Measurements from ENCODE around the gene CSAG1.
"Not testable (repeated sequence)": the region's sequence is repeated elsewhere in the genome, so short reads cannot be mapped to it uniquely, and the experiment has no call there.

CSAG1 gene

GRCh38 chrX:152733261-152733975 lies at the start of gene CSAG1, which contains the start of gene MAGEA12:
Gene CSAG1, minus strand, starts transcription at chrX:152733721. Its CDS starts 1,261 bp downstream, at chrX:152732460.
Gene MAGEA12, plus strand, starts transcription at chrX:152733757. Its CDS starts 2,405 bp downstream, at chrX:152736162.
- no peak for DNase-seq (ENCODE audit: low spot score)

- DNase-seq (ENCODE audit: low spot score) = not testable (repeated sequence)
These were observed 36.2 kb upstream of the CSAG1 start, which contains the start of gene MAGEA6 for GRCh38 chrX:152769549-152770289. Gene MAGEA6, minus strand, starts transcription at chrX:152769689. Its CDS starts 2,039 bp downstream, at chrX:152767650.

- not testable (repeated sequence) for DNase-seq (ENCODE audit: low spot score)
These were observed 33.0 kb upstream of the CSAG1 start for GRCh38 chrX:152766562-152766961.

DNA sequence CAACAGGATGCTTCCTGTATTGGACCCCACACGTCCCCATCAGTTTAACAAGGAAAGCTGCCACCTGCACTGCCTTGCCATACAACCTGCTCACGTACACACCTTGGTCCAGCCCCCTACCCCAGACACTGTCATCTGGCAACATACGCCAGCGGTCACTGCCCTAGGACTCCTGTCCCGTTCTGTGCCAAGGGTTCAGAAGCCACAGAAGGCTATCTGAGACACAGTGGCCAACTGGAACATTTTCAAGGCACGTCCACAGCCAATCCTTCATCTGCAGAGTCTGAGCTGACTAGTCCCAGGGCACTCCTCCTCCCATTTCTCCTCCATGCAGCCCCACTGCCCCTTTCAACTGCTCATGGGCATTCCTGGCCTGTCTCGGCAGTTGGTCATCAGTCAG lies 28.1 kb upstream of the CSAG1 start:
- DNase-seq (ENCODE audit: low spot score) = not testable (repeated sequence)

DNA sequence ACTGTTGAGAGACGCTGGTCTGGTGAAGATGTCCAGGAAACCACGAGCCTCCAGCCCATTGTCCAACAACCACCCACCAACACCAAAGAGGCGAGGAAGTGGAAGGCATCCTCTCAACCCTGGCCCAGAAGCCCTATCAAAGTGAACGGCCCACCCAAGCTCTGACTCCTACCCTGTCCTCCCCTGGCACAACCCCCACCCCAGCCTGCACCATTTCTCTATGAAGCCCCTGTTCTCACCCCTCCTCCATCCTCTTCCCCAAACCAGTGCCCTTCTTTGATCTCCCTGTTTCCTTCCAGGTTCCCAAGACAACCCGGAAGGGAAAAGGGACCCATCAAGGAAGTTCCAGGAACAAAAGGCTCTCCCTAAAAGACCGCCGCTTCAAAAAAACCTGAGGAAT lies 26.0 kb upstream of the CSAG1 start:
- DNase-seq (ENCODE audit: low spot score) = not testable (repeated sequence)

DNA sequence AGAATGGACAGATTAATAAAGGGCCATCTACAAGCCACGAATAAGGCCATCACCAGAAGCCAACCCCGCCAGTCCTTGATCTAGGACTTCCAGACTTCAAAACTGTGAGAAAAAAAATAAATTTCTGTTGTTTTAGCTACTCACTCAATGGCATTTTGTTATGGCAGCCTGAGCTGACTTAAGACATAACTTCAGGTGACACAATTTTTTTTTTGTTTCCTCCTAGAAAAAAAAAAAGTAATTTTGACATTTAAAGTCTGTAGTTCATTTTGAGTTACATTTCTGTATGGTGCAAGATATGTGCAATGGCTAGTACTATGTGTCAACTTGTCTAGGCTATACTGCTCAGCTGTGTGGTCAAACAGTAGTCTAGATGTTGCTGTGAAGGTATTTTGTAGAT lies 25.4 kb upstream of the CSAG1 start, which contains the start of gene CSAG3:
Gene CSAG3, plus strand, starts transcription at position 301 of the 400 bp plus-strand sequence.
- DNase-seq (ENCODE audit: low spot score) = not testable (repeated sequence)

DNA sequence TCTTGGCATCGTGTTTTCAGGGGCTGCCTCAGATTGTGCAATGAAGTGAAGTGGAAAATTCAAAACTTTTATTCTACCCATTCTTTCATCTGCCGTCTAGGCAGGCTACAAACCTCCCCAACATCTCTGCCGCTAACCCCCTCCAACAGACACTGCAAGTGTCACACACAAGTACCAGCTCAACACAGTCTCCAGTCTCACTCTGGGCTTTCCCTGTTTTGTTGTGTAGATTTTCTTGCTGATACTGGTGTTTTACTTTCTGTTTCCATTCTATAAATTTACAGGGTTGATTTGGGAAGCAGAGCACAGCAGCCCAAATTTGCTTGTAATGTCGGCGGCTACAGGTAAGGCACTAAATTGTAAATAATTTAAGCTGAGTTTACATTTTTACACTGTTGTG lies 21.4 kb upstream of the CSAG1 start:
- not testable (repeated sequence) for DNase-seq (ENCODE audit: low spot score)

GRCh38 chrX:152753686-152754650 lies 20.4 kb upstream of the CSAG1 start, which contains the start of gene MAGEA2:
Gene MAGEA2, minus strand, starts transcription at chrX:152753842. Its CDS starts 2,479 bp downstream, at chrX:152751363.
- DNase-seq (ENCODE audit: low spot score) = not testable (repeated sequence)

DNA sequence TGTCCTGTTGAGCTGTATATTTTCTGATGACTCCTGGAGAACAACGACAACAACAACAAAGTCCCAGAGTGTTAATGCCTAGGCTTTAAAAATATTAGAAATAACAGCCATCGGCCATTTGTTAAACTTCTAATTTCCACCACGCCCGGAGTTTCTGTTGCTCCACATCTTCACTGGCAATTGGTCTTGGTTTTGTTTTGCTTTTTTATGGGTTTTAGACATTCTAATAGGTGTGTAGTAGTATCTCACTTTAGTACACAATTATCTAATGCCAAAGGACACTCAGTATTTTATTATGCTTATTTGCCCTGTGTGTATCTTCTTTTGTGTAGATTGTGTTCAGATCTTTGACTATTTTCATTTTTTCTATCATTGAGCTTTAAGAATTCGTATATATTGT lies 5.0 kb upstream of the CSAG1 start:
- no peak for DNase-seq (ENCODE audit: low spot score)

DNA sequence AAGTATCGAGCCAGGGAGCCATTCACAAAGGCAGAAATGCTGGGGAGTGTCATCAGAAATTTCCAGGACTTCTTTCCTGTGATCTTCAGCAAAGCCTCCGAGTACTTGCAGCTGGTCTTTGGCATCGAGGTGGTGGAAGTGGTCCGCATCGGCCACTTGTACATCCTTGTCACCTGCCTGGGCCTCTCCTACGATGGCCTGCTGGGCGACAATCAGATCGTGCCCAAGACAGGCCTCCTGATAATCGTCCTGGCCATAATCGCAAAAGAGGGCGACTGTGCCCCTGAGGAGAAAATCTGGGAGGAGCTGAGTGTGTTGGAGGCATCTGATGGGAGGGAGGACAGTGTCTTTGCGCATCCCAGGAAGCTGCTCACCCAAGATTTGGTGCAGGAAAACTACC lies 3.0 kb upstream of the CSAG1 start:
- DNase-seq (ENCODE audit: low spot score) = not testable (repeated sequence)

GRCh38 chrX:152735860-152736511 lies 2.5 kb upstream of the CSAG1 start:
- no peak for DNase-seq (ENCODE audit: low spot score)

DNA sequence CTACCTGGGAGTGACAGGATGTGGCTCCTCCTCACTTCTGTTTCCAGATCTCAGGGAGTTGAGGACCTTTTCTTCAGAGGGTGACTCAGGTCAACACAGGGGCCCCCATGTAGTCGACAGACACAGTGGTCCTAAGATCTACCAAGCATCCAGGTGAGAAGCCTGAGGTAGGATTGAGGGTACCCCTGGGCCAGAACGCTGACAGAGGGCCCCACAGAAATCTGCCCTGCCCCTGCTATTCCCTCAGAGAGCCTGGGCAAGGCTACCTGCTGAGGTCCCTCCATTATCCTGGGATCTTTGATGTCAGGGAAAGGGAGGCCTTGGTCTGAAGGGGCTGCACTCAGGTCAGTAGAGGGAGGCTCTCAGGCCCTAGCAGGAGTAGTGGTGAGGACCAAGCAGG lies 1.6 kb upstream of the CSAG1 start:
- DNase-seq (ENCODE audit: low spot score) = no peak

GRCh38 chrX:152734143-152734858 lies 780 bp upstream of the CSAG1 start:
- DNase-seq (ENCODE audit: low spot score) = not testable (repeated sequence)

DNA sequence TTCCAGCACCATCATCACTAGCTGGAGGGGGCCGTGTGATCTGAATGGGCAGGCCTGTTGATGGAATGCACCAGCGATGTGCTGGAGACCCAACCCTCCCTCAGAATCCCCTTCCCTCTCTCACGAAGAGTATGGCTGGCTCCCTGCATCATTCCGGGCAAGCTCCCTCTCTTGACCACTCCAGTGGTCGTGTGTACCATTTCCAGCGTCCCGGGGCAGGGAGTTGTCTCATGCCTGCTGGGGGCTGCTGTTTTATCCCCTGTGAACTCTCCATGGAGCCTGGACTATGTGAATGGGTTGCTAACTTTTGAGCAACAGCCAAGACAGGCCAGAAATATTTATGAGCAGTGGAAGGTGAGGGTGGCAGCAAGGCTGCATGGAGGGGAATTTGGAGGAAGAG lies 8.1 kb downstream of the CSAG1 start:
- DNase-seq (ENCODE audit: low spot score) = no peak

- DNase-seq (ENCODE audit: low spot score) = not testable (repeated sequence)
These were observed 19.4 kb downstream of the CSAG1 start, which contains the start of gene MAGEA2B for GRCh38 chrX:152713815-152714787. Gene MAGEA2B, plus strand, starts transcription at chrX:152714628. Its CDS starts 2,479 bp downstream, at chrX:152717107.

DNA sequence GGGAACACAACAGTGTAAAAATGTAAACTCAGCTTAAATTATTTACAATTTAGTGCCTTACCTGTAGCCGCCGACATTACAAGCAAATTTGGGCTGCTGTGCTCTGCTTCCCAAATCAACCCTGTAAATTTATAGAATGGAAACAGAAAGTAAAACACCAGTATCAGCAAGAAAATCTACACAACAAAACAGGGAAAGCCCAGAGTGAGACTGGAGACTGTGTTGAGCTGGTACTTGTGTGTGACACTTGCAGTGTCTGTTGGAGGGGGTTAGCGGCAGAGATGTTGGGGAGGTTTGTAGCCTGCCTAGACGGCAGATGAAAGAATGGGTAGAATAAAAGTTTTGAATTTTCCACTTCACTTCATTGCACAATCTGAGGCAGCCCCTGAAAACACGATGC lies 20.3 kb downstream of the CSAG1 start:
- not testable (repeated sequence) for DNase-seq (ENCODE audit: low spot score)

GRCh38 chrX:152709173-152709572 lies 24.3 kb downstream of the CSAG1 start, which contains the start of gene CSAG2:
Gene CSAG2, minus strand, starts transcription at chrX:152709273. Its CDS starts 161 bp downstream, at chrX:152709112.
- not testable (repeated sequence) for DNase-seq (ENCODE audit: low spot score)

DNA sequence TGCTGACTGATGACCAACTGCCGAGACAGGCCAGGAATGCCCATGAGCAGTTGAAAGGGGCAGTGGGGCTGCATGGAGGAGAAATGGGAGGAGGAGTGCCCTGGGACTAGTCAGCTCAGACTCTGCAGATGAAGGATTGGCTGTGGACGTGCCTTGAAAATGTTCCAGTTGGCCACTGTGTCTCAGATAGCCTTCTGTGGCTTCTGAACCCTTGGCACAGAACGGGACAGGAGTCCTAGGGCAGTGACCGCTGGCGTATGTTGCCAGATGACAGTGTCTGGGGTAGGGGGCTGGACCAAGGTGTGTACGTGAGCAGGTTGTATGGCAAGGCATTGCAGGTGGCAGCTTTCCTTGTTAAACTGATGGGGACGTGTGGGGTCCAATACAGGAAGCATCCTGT lies 27.0 kb downstream of the CSAG1 start:
- not testable (repeated sequence) for DNase-seq (ENCODE audit: low spot score)

- DNase-seq (ENCODE audit: low spot score) = not testable (repeated sequence)
These were observed 33.1 kb downstream of the CSAG1 start for GRCh38 chrX:152700390-152700789.

Data from cerebellar cortex (tissue), 1 donor.